Amygdala (tissue), 56 donors: ENCODE measurements around the gene VPS26C.

ENCODE experiments used
- DNase-seq, 56 donors: peaks; one replicate each; lab custom pipeline; 2025; lab: John Stamatoyannopoulos, UW

VPS26C gene

DNA sequence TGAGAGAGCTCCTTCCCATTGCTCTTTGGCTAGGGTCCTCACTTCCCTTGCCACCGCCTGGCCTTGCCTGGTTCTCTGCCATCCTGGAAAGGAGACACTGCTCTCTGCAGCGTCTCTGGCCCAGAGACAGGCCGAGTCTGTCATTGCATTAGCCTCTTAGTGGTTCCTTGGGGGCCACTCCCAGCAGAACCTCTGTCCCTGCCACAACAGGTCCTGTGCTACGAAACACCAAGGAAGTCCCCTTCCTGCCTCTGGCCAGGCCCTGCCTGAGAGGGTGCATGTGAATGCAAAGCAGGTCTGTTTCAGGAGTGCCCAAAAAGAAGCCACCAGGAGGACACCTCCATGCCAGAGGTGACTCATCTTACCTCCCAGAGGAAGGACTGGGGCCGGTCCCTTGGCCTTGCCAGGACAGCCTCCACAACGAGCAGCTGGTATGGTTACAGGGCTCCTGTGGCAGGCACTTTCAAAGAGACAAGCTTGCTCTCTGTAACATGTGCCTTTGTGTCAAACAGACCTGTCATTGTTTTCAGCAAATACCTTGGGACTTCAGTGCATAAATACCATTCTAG is 59.6 kb downstream of the VPS26C start:
- DNase-seq = peak in 18 of 56 donors; percentile 6 to 50 (median 25)

DNA sequence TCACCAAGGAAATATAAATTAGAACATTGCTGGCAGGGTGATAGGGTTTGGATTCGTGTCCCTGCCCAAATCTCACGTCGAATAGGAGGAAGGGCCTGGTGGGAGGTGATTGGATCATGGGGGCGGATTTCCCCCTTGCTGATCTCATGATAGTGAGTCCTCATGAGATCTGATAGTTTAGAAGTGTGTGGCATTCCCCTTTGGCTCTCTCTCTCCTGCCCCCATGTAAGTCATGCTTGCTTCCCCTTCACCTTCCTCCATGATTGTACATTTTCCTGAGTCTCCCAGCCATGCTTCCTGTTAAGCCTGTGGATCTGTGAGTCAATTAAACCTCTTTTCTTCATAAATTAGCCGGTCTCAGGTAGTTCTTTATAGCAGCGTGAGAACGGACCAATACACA is 60.6 kb downstream of the VPS26C start:
- DNase-seq = no peak

DNA sequence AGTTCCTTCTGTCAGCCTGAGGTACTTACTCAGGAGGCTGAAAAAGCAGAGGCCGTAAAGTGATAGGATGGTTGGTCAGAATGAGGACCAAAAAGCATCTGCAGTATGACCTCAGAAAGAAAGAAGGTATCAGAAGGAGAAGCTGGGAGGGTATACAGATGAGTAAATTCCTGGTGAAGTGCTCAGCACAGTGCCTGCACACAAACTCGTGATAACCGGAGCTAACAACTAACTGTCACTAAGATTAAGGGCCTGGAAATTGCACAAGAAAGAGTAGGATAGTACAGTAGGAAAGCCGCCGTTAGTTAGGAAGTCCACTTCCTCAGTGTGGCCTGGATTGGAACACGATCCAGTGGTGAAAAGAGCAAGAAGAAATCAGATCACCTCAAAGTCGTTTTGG is 62.6 kb downstream of the VPS26C start:
- DNase-seq = no peak

DNA sequence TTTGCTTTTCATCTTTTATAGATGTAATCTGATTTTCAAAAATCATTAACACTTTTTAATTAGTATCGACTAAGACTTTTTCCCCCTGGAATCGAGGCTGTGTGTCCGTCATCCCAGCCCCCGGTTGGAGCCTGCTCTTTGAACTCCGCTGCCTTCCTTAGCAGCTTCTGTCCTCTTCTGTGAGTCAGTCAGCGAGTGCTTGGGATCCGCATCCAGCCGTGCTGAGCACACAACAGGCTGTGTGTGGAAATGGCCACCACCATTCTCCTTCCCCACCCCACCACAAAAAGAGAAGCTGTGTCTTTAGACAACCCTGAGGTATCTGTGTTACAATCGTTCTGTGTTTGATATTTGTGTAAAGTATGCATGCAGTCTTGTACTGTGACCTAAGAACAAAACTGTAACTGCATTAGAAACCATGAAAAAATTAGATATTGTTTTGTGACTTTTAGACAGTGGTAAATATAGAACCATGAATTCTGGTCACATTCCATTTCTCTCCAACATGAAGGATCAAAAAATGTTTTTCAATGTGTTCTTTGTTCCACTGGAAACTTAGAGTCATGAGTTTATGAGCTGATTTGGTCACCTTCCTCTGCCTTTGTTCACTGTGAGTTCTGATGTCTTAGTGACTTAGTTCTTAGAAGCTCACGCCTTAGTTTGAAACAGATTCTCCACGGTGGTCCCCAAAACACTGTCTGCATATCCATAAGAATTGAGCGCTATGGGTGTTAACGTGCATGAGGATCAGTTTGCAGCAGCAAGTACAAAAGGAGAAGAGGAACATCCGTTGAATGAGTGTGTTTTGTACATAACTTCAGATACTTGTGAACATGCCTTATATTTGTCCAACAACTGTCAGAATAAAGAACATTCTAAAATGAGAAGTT is 64.7 kb downstream of the VPS26C start:
- no peak for DNase-seq

DNA sequence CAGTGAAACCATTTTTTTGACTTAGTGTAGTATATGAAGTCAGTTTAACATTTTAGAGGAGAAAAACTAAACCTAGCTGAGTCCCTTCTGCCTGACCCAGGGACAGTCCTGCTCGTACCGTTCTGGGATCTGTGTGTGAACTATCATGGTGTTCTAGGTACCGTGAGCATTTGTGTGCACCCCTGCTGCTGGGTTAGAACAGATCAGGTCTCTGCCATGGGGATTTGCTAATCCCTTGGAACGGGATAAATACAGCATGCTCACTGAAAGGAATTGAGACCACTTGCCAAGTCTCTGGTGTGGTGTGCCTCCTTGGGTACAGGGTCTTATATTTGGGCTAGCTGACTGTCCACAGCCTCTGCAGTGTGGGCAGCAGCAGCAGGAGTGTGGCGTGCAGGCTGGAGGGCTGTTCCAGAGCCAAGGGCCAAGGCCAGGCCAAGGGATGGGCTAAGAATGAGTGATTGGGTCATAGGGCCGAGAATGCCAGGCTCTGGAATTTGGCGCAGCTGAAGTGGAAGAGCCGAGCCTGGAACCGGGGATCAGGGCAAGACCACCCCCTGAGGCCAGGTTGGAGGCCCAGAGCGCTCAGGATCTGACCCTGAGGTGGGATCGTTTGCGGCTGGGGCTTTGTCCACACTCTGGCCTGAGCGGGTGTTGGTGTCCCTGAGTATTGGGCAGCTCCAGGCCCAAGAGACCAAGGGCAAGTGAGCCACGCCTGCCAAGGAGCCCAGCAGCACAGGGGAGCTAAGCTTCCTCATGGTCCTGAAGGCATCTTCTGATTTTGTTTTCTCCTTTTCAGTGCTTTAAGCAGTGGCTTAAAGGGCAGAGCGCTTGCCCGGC is 66.3 kb downstream of the VPS26C start:
- DNase-seq = no peak

DNA sequence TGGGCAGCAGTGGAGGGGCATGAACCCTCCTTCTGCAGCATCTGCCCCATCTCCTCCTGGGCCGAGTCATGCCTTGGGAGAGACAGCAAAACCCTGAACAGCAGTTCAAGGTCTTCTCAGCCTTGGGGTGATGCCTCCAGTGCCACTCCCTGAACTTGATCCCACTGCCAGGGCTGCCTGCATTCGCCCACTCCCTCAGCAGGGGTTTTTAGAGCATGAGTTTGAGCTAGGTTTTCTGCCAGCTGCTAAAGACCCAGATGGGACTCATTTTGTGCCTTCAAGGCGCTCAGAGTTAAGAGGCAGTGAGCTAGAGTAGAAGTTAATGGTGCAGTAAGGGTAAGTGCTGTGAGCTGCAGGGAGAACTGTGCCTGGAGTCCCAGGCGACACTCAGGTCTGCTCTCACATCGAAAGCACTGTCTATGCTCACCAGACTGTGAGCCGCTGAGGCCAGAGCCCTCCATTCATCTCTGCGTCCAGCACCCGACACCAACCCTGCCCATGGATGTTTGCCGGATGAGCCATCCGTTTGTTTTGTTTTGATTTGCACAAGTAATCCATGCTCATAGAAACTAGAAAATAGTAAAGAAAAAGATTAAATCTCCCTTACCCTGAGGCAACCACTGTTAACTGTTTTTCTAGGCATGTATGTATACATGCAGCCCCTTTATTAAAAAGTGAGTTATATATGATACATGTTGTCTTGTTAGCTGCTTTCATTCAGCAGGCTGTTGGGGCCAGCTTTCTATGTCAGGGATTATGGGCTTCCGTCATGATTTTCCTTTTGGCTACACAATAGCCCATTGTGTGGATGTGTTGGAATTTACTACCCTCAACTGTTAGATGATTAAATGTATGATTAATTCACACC is 67.8 kb downstream of the VPS26C start:
- DNase-seq = no peak

DNA sequence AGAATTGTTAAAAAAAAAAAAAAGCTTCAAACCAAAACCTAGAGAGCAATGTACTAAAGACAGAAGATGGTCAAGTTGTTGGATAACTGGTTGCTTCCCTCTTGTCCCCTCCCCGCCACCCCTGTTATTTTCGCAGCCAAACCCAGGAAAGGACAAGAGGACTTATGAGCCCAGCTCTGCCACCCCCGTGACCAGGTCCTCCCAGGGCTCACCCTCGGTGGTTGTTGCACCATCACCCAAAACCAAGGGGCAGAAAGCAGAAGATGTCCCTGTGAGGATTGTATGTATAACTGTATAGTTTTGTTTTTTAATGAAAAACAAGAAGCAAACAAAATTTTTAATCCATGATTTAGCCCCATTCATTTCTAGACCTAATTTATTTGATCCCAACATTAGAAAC is 69.4 kb downstream of the VPS26C start:
- DNase-seq = no peak

DNA sequence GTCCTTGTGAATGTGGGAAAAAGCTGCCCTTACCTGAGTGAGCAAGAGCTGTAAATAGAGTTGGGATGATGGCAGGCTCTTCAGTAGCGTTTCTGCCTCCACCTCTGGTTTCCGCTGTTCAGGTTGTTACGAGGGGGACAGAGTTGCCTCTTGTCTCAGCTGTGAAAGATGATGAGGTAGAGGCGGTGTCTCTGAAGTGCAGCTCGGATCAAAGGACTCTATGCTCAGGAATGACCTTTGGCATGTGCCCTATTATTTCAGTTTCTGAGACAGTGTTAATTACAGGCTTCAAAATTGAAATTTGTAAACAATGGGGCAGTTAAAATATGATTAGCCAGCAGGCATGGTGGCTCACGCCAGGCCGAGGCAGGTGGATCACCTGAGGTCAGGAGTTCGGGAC is 70.3 kb downstream of the VPS26C start:
- no peak for DNase-seq

DNA sequence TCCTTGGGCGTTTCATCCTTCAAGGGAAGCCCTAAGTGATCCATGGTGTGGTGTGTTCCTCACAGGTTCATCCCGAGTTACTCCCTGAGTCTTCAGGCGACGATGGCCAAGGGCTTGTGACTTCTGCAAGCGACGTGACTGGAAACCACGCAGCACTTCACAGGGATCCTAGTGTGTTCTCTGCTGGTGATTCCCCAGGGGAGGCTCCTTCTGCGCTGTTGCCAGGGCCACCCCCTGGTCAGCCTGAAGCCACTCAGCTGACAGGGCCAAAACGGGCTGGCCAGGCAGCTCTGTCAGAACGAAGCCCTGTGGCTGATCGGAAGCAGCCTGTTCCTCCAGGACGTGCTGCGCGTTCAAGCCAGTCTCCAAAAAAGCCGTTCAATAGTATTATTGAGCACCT is 71.5 kb downstream of the VPS26C start:
- DNase-seq = no peak

DNA sequence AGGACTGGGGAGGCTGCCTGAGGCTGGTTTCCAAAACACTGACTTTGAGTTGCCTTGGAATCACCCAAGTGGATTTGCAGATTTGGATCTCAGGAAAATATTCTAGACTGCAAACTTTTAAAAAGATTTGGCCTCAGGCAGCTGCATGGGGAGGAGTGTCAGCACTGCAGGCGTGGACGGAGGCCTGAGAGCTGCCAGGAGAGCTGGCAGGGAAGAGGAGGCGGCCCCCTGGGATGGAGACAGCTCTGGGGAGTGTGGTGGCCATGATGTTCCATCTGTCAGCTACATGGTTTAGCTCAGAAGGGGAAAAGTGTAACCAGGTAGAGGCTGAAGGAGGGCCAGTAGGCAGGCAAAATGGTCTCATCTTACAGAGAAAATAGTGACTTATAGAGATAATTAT is 72.1 kb downstream of the VPS26C start:
- DNase-seq = no peak

DNA sequence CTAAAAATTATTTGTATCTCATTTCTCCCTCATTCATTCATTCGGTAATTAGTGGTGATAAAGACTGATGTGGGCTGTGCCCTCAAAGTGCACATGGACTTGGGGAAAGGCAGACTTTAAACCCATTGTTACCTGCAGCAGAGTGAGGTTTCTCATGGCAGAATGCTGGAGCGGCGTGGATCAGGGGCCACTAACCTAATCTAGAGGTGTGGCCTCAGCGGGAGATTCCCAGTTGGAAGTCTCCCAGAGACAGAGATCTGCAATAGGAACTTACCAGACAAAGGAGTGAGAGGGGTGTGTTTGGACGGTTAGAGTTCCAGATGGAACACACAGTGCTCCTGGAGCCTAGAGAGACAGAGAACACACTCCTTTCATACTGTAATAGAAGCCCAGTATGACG is 73.5 kb downstream of the VPS26C start:
- DNase-seq = no peak

DNA sequence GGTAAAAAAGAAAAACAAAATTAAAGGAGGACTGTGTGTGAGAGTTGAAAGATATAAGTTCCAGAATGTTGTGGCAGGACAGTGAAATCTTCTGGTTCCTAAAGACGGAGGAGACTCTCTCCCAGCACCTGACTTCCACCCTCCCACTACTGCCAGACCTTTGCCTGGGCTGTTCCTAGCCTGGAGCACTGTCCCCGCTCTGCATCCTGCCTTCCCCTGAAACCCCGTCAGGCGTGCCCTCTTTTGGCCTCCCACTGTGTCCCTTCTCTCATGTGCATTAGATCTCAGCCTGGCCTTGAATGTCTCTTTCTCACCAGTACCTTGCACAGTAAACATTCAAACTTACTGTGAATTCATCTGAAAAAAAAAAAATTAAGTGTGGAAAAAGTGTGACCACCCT is 74.1 kb downstream of the VPS26C start:
- no peak for DNase-seq

DNA sequence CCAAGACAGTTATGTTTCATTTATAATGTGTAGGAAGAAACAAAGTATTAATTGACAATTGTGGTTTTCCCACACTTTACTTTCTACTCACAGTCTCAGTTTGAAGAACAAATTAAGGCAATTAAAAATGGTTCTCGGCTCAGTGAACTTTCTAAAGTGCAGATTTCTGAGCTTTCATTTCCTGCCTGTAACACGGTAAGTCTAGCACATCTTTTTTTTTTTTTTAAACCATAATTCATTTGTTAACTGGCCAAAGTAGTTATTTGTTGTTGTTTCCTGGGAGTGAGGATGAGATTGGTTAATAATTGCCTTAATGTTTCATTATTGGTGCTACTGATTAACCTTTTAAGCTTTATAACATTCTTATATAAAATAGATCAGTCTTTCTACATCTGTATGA is 75.1 kb downstream of the VPS26C start:
- DNase-seq = no peak

DNA sequence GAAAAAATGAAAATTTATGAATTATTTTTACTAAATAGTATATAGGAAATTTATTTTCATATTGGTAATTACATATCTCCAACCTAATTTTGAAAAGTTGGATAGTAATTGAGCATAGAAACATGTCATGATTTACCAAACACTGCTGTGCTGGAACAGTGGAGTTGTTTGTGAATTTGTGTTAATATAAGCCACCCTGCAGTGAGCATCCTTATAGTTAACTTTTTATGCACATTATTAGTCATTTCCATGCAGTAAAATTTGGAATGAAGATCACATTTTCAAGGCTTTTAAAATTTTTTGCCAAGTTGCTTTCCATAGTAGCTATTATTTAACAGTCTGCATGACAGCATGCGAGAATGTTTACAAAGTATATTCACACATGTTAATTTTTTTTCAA is 78.3 kb downstream of the VPS26C start:
- no peak for DNase-seq

DNA sequence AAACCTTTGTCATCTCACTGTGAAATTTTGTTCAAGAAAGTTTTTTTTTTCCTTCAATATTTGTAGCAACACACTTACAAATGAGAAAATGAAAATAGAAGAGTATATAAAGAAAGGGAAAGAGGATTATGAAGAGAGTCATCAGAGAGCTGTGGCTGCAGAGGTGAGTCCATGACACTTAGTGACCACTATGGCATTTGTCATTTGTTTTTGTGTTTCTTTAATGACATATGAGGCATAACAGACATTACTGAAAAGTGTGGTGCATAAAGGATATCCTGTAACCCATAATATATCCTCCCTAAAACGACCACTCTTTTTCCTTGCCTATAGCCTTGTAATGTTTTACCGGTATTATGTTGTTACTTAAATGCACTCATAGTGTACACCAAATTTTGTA is 80.2 kb downstream of the VPS26C start:
- no peak for DNase-seq

DNA sequence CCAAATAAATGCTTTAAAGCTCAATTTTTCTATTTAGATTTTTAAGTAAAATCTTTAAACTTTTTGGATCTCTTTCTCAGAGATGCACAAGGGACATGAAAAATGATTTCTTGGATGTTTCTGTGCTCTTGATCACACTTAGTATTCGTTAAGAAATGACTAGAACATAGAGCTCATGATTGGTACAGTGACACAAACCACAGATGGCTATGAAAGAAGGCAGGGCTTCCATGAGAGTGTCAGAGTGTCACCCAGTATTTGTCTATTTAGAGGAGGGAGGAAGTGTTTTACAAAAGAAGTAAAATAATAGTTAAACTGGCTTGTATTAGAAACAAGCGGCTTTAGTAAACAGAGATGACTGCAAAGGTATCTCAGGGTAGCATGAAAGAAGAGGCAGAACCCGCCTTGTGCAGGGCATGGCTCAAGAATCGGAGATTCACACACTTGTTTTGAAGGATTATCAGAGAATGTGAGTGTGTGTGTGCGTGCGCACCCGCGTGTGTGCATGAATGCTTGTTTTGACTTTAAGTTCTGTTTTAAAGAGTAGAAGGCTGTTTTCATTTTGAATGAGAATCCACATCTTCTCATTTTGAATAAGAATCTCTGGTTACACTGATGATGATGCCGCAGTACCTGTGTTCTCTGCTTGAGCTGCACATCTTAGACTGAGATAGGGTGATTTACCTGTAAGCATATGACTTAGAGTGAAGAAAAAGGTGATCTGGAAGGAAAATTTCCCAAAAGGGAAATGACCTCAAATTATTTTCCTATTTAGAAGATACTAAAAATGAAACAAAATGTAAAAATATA is 82.1 kb downstream of the VPS26C start:
- no peak for DNase-seq

DNA sequence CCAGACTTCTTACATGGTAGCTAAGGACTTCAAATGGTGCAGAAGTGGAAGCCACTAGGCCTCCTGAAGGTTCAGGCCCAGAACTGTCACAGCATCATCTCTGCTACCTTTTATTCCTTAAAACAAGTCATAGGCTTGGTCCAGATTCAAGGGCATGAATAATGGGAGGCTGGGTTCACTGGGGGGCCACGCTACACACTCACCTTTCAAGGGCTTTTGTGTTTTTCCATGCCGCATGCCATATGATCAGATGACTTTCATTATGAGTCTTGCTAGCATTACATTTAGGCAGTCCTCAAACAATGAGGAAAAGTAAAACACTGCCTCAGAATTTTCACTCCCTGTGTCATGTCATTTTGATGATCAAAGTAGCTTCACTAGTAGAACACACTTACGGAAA is 83.4 kb downstream of the VPS26C start:
- no peak for DNase-seq

DNA sequence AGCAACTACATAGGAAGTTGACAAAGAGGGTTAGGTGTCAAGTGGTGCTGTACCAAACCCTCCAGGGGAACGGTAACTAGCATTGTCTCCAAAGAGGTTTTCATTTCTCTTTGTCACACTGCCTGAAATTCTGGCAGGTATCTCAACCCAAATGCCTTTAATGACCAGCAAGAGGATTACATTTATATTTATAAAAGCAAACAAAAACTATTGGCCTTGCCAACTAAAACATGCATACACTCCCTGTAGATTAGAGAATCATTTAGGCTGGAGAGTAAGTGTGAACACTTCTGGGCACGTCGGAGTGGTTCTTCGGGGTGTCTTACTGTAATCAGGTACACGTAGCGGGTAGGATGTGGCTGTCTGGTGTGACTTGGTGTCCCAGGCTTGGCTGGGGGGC is 84.9 kb downstream of the VPS26C start:
- DNase-seq = no peak

DNA sequence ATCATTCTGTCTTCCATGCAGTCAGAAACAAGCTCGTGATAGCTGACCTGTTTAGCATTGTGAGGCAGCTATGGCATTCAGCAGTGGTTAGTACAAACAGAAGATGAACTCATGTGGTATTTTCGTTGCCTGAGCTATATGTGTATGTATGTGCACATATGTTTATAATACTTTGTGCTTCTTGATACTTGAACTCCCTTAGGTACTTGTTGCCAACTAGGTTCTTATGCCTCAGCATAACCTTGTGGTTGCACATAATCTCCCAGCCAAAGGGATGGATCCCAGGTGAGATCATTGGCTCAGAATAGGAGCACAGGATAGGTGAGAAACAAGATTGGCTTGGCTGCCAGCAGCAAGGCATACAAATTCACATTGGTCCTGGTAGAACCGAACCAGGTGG is 86.1 kb downstream of the VPS26C start:
- no peak for DNase-seq

DNA sequence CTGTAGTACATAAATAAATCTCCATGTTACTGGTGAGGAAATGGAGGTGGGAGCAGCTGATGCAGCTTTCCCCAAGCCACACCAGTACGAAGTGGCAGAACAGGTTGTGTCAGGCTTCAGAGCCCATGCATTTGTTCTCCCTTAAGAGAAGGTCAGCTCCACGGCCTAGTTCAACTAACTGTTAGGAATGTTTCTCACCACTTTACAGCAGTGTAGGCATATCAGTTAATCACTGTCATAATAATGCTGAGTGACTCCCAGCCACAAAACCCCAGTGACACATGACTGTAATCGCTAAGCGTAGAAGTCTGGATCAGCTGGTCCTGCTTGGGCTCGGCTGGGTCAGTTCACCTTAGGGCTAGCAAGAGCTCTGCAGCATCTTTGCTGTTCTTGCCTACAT is 90.4 kb downstream of the VPS26C start:
- DNase-seq = no peak
